HepG2 (cell line): Measurements from ENCODE around the gene CMTM4. TPM values are rescaled to one million over a fixed set of nuclear protein-coding genes. Genes with fewer than 3 reads are reported as not detected.

ENCODE experiments used
- ATAC-seq: fragments of 200-7000 bp; cut with Tn5 transposase; 3 replicates; pipeline ENCODE4 v1.9.1; 2020; ENCODE audit warnings: mild to moderate bottlenecking, moderate library complexity
- BruUV-seq: library from RNA; stranded (reverse); fragments of 400-500 nt; replicated peaks from 2 replicates; lab custom pipeline; 2021; lab: Mats Ljungman, UMichigan
- CTCF ChIA-PET: fragments of 300-600 bp; formaldehyde crosslinking; extraction: SDS; loops from one replicate; lab custom pipeline; 2021; ENCODE audit warnings: low total read pairs, inconsistent platforms, low intra/inter-chr PET ratio; lab: Yijun Ruan, JAX
- POLR2A ChIA-PET: fragments of 350-600 bp; sonication (Branson Sonifier 250); formaldehyde crosslinking; loops from one replicate; lab custom pipeline; 2020; ENCODE audit warnings: antibody characterized with exemption, inconsistent platforms; lab: Yijun Ruan, JAX
- DNase-seq: peaks from one replicate; pipeline ENCODE4 v3.0.0-alpha.2; 2015; ENCODE audit warnings: low spot score
- FAIRE-seq: peaks from 3 replicates; lab custom pipeline; 2011; peaks lifted over from hg19 to GRCh38; lab: Jason Lieb, UNC
- H2AFZ ChIP-seq: one replicate; pipeline ENCODE4 v1.6.1; 2011; ENCODE audit warnings: low read length, inconsistent platforms
- H3K27ac ChIP-seq: fragments of 300-600 bp; 3 replicates; pipeline ENCODE4 v1.8.0; 2011; ENCODE audit warnings: mixed run types, mild to moderate bottlenecking, mixed read lengths, low read length, inconsistent platforms; ENCODE audit not compliant: insufficient read depth; ENCODE audit errors: extremely low read length
- H3K27me3 ChIP-seq, 2 experiments: fragments of 200-600 bp in 1 of 2; 2 replicates in 1 of 2; 3 replicates in 1 of 2; pipeline versions ENCODE4 v1.6.0 to v1.8.0; 2011; ENCODE audit warnings: low read length in 2 of 2, mild to moderate bottlenecking in 2 of 2, moderate library complexity in 2 of 2, inconsistent platforms in 1 of 2; ENCODE audit not compliant: insufficient read depth in 2 of 2, control insufficient read depth in 1 of 2
- H3K36me3 ChIP-seq, 2 experiments: fragments of 200-600 bp in 1 of 2; replicated peaks in 1 of 2; 2 replicates in 1 of 2; 3 replicates in 1 of 2; pipeline versions ENCODE4 v1.5.1 to v1.8.0; 2011; ENCODE audit warnings: low read length in 2 of 2, inconsistent platforms in 1 of 2; ENCODE audit not compliant: insufficient read depth in 2 of 2, control insufficient read depth in 1 of 2
- H3K4me1 ChIP-seq: 2 replicates; pipeline ENCODE4 v1.5.1; 2012; ENCODE audit warnings: low read length, inconsistent platforms; ENCODE audit not compliant: insufficient read depth
- H3K4me2 ChIP-seq: 2 replicates; pipeline ENCODE4 v1.6.0; 2011; ENCODE audit warnings: low read depth, low read length, inconsistent platforms
- H3K4me3 ChIP-seq, 3 experiments: fragments of 200-600 bp in 1 of 3; sonication (generic), shearing (Covaris generic) in 1 of 3; replicated peaks in 1 of 3; 2 replicates each; pipeline ENCODE4 v1.5.1; 2011 to 2016; ENCODE audit warnings: low read length in 3 of 3, inconsistent platforms in 2 of 3, low read depth in 2 of 3, mild to moderate bottlenecking in 2 of 3, control low read depth in 1 of 3, mixed read lengths in 1 of 3; ENCODE audit not compliant: insufficient read depth in 1 of 3
- H3K79me2 ChIP-seq: one replicate; pipeline ENCODE4 v1.6.1; 2011; ENCODE audit warnings: low read length, inconsistent platforms; ENCODE audit not compliant: insufficient read depth
- H3K9ac ChIP-seq: 2 replicates; pipeline ENCODE4 v1.6.0; 2011; ENCODE audit warnings: mild to moderate bottlenecking, low read depth, low read length, inconsistent platforms; ENCODE audit not compliant: insufficient read depth
- H3K9me3 ChIP-seq: 2 replicates; pipeline ENCODE4 v1.5.1; 2012; ENCODE audit warnings: mild to moderate bottlenecking, low read length
- H4K20me1 ChIP-seq: 2 replicates; pipeline ENCODE4 v1.6.0; 2011; ENCODE audit warnings: inconsistent platforms, mild to moderate bottlenecking, low read length, moderate library complexity; ENCODE audit not compliant: insufficient read depth
- DMAP1 ChIP-seq: IDR thresholded peaks from 2 replicates; pipeline ENCODE4 v1.6.1; 2016
- FOXM1 ChIP-seq: sonication (generic); formaldehyde crosslinking; IDR thresholded peaks from 2 replicates; pipeline ENCODE4 v1.5.0; 2020; ENCODE audit warnings: missing genetic modification reagents
- GABPB1 ChIP-seq: IDR thresholded peaks from 2 replicates; pipeline ENCODE4 v1.6.1; 2016; ENCODE audit warnings: mild to moderate bottlenecking, missing genetic modification reagents, moderate library complexity, missing compliant biosample characterization
- JARID2 ChIP-seq: sonication (generic); formaldehyde crosslinking; IDR thresholded peaks from 2 replicates; pipeline ENCODE4 v1.8.1; 2023; ENCODE audit warnings: missing genetic modification reagents, inconsistent platforms; ENCODE audit not compliant: insufficient replicate concordance
- MTA3 ChIP-seq: sonication (generic); formaldehyde crosslinking; IDR thresholded peaks from 2 replicates; pipeline ENCODE4 v1.4.0; 2020; ENCODE audit warnings: missing genetic modification reagents
- TBP ChIP-seq: sonication (generic); formaldehyde crosslinking; IDR thresholded peaks from 2 replicates; pipeline ENCODE4 v1.5.0; 2020; ENCODE audit warnings: missing genetic modification reagents
- YEATS2 ChIP-seq: sonication (generic); formaldehyde crosslinking; IDR thresholded peaks from 2 replicates; pipeline ENCODE4 v1.4.0; 2020; ENCODE audit warnings: missing genetic modification reagents, borderline replicate concordance
- ZNF296 ChIP-seq: sonication (generic); formaldehyde crosslinking; conservative IDR thresholded peaks from 2 replicates; pipeline ENCODE4 v1.5.0; 2020; ENCODE audit warnings: mild to moderate bottlenecking, missing genetic modification reagents
- WGBS: methylation state at CpG from one replicate; pipeline ENCODE4 v1.1.6; 2017; ENCODE audit warnings: low lambda C conversion rate; 5-methylcytosine and 5-hydroxymethylcytosine counted together
- in situ Hi-C: cut with HindIII; loops from 2 replicates; pipeline ENCODE4 v1.10.0; 2017; ENCODE audit warnings: low pct_unique_long_range_greater_than_20kb; ENCODE audit not compliant: extremely low pct_ligation_motif_present
- intact Hi-C: fragments of 100-400 bp; cut with micrococcal nuclease; formaldehyde crosslinking; loops from one replicate; pipeline ENCODE4 v1.10.0; 2022; ENCODE audit not compliant: unreplicated experiment
- polyA plus RNA-seq, 8 experiments: library from polyadenylated mRNA; depleted of rRNA in 3 of 8; stranded (reverse) in 7 of 8; unstranded in 1 of 8; fragments of >200 nt; fragmentation: Illumina TruSeq in 4 of 8; extraction: Trizol in 4 of 8; gene quantifications; 2 replicates each; pipeline versions ENCODE4 v1.2.1 to v1.2.3, GENCODE V29; 2011 to 2016; ENCODE audit warnings: low read depth in 4 of 8, missing spikeins in 1 of 8, mixed read lengths in 1 of 8; ENCODE audit not compliant: insufficient read depth in 1 of 8
- total RNA-seq, 5 experiments: library from RNA; depleted of rRNA; stranded (reverse); fragments of >200 nt; fragmentation: Illumina TruSeq; extraction: Trizol; gene quantifications; 2 replicates each; pipeline ENCODE4 v1.2.3, GENCODE V29; 2016; ENCODE audit warnings: low read depth in 1 of 5
- TF ChIP-seq, protein P1 (sequence below): sonication (generic); formaldehyde crosslinking; IDR thresholded peaks from 2 replicates; pipeline ENCODE4 v1.4.0; 2020; ENCODE audit warnings: missing genetic modification reagents, mild to moderate bottlenecking, borderline replicate concordance

Gene CMTM4
- total and polyA plus RNA-seq, 2 of the 13 experiments (the other 11 are each of a cell fraction or from before 2014, with no cell fraction given): 32.0 to 36.3 TPM

DNA sequence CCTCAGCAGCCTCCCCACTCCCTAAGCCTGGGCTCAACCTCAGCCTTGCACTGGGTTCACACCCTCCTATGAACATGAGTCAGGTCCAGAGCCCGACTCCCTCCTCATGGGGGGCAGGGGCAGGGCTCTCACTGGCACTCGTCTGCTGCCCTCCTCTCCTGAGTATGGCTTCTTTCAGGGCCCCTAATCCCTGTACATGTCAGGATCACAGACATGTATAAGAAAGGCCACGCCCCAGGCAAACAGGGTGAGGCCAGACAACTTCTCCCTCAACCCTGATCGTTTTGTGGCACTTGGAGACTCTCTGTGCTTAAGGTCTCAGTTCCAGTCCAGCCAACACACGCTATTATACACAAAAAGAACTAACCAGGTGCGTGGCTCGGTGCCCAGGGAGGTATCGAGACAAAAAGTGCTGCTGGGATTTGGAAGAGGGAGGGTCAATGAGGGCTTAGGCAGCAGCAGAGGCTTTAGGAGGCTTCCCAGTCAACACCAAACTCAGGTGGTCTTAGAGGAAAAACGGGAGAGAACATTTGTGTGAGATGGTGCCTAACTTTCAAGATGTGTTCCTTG, 46.8 kb downstream of the CMTM4 start:
- ChIA-PET POLR2A (no interaction called here), CTCF (interaction anchor here (2.0 kb wide), 1 partner anchor 42 kb away, joined by 12 read pairs; no protein-coding TSS in a partner anchor)
- Histone ChIP-seq H3K9ac (no peak overlapping the region), H3K9me3 (no peaks in the 10 kb centered on the region), H4K20me1 (no peaks in the 10 kb centered on the region), H3K27ac (no peak overlapping the region), H3K4me1 (peaks cover 18% of the 10 kb centered on the region), H3K4me3 (no peak overlapping the region), H3K27me3 (no peaks in the 10 kb centered on the region), H3K36me3 (no peaks in the 10 kb centered on the region), H3K79me2 (no peaks in the 10 kb centered on the region), H2AFZ (no peak overlapping the region), H3K4me2 (no peak overlapping the region)
- 79% methylated on average over 9 of the region's 9 CpGs for WGBS
- TF ChIP-seq ZNF296 (CRISPR knock-in tag) (no peak), YEATS2 (CRISPR knock-in tag) (no peak), FOXM1 (CRISPR knock-in tag) (no peak), MTA3 (CRISPR knock-in tag) (no peak), DMAP1 (no peak), GABPB1 (no peak), JARID2 (CRISPR knock-in tag) (no peak), TBP (CRISPR knock-in tag) (no peak)
- TF ChIP-seq, protein P1, sequence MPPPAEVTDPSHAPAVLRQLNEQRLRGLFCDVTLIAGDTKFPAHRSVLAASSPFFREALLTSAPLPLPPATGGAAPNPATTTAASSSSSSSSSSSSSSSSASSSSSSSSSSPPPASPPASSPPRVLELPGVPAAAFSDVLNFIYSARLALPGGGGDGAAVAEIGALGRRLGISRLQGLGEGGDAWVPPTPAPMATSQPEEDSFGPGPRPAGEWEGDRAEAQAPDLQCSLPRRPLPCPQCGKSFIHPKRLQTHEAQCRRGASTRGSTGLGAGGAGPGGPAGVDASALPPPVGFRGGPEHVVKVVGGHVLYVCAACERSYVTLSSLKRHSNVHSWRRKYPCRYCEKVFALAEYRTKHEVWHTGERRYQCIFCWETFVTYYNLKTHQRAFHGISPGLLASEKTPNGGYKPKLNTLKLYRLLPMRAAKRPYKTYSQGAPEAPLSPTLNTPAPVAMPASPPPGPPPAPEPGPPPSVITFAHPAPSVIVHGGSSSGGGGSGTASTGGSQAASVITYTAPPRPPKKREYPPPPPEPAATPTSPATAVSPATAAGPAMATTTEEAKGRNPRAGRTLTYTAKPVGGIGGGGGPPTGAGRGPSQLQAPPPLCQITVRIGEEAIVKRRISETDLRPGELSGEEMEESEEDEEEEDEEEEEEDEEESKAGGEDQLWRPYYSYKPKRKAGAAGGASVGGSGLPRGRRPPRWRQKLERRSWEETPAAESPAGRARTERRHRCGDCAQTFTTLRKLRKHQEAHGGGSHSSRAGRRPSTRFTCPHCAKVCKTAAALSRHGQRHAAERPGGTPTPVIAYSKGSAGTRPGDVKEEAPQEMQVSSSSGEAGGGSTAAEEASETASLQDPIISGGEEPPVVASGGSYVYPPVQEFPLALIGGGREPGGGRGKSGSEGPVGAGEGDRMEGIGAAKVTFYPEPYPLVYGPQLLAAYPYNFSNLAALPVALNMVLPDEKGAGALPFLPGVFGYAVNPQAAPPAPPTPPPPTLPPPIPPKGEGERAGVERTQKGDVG (CRISPR knock-in tag): no peak
- ATAC-seq (no peak), DNase-seq (no peak), FAIRE-seq (no peak)
- intact Hi-C loops: loop anchor here (5.0 kb wide), 1 partner anchor 38 kb away; no protein-coding TSS in a partner anchor
- BruUV-seq: no TSS peak
- in situ Hi-C loops: no loop called here
